ENCODE results near the gene PLA2G4C.

DNA sequence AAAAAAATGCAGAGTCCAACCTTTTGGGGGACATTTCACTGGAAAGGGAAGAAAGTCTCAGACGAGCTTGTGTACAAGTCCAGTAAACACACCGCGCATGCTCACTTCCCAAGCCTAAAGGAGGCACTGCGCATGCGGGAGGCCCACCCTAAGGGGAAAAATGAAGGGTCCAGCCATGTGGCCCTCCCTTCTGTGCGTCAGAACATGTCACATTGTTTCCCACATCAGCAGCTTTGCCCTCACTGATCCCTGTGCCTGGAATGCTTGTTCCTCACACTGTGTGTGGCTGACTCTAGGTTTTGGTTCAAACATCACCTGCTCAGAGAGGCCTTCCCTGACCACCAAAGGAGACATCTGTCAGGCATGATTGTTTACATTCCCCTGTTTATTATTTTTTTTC lies 111.8 kb downstream of the PLA2G4C start:
- TF ChIP-seq, protein P1, sequence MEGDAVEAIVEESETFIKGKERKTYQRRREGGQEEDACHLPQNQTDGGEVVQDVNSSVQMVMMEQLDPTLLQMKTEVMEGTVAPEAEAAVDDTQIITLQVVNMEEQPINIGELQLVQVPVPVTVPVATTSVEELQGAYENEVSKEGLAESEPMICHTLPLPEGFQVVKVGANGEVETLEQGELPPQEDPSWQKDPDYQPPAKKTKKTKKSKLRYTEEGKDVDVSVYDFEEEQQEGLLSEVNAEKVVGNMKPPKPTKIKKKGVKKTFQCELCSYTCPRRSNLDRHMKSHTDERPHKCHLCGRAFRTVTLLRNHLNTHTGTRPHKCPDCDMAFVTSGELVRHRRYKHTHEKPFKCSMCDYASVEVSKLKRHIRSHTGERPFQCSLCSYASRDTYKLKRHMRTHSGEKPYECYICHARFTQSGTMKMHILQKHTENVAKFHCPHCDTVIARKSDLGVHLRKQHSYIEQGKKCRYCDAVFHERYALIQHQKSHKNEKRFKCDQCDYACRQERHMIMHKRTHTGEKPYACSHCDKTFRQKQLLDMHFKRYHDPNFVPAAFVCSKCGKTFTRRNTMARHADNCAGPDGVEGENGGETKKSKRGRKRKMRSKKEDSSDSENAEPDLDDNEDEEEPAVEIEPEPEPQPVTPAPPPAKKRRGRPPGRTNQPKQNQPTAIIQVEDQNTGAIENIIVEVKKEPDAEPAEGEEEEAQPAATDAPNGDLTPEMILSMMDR (IDR thresholded peaks at IDR 0.05; ENCODE audit: low read length) = no peak
- TF ChIP-seq EZH2 (optimal IDR thresholded peaks at IDR 0.05; ENCODE audit: low read depth, low read length) = no peak

Measured in MM.1S (cell line).